CD4-positive, alpha-beta T cell treated with Interleukin-4 for 4 hours (primary cell): Measurements from ENCODE around the gene DPH6.
A peak's percentile ranks its signal among the peaks of the same experiment; 100 is the strongest.

Source experiments
- DNase-seq: peaks from one replicate; pipeline ENCODE4 v3.0.0-alpha.2; 2020

DPH6 gene

GRCh38 chr15:35540021-35540420 is 5.9 kb downstream of the DPH6 start:
- no peak for DNase-seq

GRCh38 chr15:35535365-35535916 is 10.5 kb downstream of the DPH6 start:
- DNase-seq, result no peak

- no peak for DNase-seq
Measured at GRCh38 chr15:35533130-35534110, 12.5 kb downstream of the DPH6 start.

- DNase-seq, result no peak
Measured at GRCh38 chr15:35530698-35531097, 15.3 kb downstream of the DPH6 start.

GRCh38 chr15:35529784-35530183 is 16.2 kb downstream of the DPH6 start:
- no peak for DNase-seq

GRCh38 chr15:35522061-35522460 is 23.9 kb downstream of the DPH6 start:
- DNase-seq, result no peak

DNA sequence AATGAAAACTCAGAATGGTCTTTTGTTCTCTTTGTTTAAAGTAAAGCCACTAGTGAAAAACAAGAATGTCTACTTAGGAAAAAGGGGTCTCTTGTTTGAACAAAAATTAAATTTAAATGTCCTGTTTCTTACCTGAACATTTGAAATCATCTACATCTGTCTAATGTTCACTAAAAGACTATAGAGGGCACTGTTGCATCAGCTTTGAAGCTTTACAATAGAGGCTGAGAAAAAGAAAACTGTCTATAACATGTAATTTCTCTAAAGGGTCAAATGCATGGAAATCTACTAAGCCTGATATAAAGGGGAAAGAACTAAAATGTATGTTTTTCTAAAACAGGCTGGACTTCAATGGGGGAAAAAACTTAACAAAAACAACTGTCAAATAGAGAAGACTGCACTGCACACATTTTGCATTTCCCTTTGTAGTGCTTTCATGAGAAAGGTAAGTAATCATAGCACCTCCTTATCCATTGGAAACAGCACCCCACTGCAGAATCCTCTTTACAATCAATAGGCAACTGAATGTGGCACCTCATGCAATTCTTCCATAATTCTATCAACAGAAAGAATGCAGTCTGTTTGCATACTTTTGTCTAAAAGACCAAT is 26.3 kb downstream of the DPH6 start:
- DNase-seq, result peak; percentile 43

- DNase-seq, result no peak
Measured at GRCh38 chr15:35519052-35519451, 26.9 kb downstream of the DPH6 start.

- DNase-seq, result no peak
Measured at GRCh38 chr15:35514759-35515158, 31.2 kb downstream of the DPH6 start.

DNA sequence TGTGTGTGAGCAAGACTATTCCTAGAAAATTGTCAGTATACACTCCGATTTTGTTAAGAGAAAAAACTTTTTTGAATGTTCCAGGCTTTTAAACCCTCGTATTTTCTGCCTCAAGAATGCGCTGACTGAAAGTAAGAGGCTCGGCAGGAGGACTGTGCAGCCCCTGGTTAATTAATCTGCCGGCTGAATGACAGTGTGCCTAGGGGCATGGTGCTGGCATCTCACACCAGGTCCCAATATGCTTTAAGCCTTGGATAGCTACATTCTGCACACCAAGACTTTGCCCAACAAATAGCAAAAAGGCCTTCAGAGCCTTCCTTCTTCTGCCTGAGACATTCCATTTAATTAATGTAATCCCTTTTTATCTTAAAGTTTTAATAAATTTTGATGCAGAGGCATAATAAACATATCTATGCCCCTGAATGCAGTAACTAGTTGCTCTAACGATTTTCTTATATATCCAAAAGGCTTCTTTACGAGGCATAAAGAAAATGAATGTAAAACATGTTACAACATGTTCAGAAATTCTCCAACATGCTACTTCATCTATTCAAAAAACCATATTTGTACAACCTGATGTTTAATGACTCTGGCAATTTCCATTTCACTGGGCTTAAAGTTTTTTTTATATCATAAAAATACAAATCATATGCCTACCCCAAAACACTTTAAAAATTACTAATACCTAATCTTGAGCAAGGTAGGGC is 37.9 kb downstream of the DPH6 start:
- no peak for DNase-seq

DNA sequence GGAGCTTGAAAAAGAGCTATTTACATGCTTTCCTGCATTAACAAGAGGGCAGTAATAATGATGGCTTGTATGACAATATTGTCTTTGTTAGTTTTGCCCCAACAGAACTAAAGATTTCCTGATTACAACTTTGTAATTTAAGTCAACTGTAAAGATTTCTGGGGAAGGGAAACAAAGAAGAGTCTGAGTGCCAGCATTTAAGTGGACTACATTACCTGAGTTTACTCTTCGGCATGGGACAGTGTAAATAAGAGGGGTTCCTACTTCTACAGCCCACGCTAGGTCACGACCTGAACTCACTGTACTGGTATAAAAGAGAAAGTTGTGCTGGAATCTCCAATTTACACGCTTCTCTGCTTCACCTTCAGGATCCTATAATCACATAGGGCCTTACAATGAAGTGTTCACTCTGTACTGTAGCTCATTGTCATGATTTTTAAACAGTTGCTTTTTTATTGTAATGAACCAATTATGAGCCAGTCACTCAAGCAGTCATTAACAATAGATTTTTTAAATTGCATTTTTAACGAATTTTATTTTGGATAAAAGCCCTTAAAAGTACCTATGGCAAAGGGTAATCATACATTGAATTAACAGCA is 39.6 kb downstream of the DPH6 start:
- no peak for DNase-seq

DNA sequence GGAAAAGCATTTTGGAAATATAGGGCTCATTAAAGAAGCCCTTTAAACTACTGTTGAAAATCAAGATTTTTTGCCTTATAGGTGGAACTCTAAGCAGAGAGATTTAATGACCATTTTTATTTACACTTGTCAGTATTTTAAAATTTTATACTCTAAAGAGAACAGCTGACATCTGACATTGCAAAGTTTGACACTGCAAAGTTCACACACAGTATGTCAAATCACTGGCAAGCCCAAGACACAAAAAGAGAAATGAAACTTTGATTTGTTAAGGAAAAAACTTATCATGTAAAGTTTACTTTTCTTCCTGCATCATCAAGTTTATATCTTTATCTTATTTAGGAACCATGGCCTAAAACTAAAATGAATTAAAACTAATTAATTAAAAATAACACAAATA is 40.2 kb downstream of the DPH6 start:
- no peak for DNase-seq

DNA sequence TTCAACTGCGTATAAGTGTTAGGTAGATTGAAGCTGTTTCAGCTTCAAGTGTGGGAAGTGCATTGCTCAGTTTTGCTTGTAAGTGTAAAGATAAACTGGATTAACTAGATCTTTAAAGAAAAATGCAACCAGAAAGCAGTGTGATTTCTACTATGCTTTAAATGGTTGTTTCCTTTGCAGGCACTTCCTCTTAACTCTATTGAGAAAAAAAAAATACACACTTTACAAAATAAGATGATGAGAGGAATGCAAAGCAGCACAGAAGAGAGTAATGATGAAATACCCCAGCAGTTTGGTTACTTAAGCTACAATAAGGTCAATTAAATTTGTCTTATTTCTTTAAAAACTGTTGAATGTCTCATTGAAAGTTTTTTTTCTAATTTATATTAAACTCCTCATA is 40.8 kb downstream of the DPH6 start:
- DNase-seq, result no peak

DNA sequence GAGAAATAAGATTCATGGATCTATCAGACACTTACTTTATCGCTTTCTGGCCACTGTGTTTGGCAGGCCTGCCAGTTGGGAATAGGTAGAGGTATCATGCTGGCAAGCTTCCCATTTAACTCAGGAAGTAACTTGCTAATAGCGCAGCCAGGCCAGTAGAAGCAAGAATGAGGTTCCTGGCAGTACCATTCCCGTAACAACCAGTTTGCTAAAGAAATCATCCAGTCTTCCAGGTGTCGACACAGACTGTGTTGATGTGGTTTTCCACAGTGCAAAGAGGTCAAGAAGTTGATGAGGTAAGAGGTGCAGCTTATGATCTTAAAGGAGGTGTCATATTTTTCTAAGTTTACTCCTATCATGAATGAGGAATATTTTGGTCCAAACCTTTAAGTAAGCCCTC is 46.2 kb downstream of the DPH6 start:
- no peak for DNase-seq

DNA sequence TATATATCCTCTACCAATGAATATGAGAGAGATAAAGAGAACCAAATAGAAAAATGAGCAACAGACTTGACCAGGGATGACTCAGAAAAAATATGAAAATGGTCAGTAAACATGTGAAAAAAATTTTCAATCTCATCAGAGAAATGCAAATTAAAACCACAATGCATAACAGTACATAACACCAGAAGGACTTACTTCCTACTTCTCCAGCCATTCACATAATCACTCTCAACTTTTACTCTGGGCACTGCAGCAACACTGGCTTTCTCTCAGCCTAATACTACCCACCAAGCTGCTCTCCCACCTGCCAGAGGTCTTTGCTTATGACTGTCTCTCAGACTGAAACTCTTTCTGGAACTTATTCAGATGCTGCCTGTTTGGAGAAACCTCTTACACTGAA is 49.4 kb downstream of the DPH6 start:
- no peak for DNase-seq

GRCh38 chr15:35495080-35495479 is 50.9 kb downstream of the DPH6 start:
- DNase-seq, result no peak

GRCh38 chr15:35491999-35492398 is 54.0 kb downstream of the DPH6 start:
- no peak for DNase-seq

DNA sequence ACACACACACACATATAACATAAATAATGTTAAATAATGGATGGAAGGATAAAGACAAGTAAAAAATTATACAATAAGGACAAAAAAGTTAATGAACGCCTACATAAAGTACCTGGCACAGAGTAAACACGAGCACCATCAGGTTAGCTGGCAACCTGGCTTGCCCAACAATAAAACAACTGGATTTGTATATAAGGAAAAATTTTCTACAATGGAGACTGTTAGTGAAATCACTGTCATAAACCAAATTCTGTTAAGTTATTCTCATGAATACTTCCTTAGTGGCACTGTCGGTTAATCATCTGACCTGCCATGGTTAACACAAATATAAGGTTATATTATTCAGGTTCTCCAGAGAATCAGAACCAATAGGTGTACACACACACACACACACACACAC is 54.8 kb downstream of the DPH6 start:
- no peak for DNase-seq

- DNase-seq, result no peak
Measured at GRCh38 chr15:35490511-35490910, 55.5 kb downstream of the DPH6 start.

DNA sequence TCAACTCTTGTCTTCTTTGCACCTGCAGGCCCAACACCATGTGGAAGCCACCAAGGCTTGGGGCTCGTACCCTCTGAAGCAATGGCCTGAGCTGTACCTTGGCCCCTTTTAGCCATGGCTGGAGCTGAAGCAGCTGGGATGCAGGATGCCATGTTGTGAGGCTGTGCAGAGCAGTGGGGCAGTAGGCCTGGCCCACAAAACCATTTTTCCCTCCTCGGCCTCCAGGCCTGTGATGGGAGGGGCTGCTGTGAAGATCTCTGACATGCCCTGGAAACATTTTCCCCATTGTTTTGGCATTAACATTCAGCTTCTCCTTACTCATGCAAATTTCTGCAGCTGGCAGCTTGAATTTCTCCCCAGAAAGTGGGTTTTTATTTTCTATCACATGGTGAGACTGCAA is 58.5 kb downstream of the DPH6 start:
- DNase-seq, result no peak

- DNase-seq, result no peak
Measured at GRCh38 chr15:35486296-35486695, 59.7 kb downstream of the DPH6 start.

DNA sequence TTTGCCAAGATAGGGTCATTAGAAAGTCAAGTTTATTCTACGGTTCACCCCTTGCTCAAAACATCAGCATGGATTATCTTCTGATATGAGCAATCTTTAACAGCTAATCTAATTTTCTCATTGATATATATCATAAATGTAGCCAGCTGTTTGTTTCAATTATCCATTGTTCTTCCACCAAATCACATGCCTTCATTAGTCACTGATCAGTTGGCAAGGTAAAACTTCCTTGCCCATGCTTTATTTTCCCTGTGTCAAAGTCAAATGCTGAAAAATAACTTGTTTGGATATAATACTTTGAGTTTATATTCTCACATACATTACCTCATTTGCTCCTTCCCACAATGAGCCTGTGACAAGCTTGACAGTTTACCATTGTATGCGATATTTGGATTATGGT is 60.6 kb downstream of the DPH6 start:
- DNase-seq, result no peak
